ENCODE results near the gene GOSR2.
"Not testable (repeated sequence)": the region's sequence is repeated elsewhere in the genome, so short reads cannot be mapped to it uniquely, and the experiment has no call there.

The GOSR2 gene

GRCh38 chr17:46935658-46936266 lies 12.8 kb downstream of the GOSR2 start:
- DNase-seq: no peak

DNA sequence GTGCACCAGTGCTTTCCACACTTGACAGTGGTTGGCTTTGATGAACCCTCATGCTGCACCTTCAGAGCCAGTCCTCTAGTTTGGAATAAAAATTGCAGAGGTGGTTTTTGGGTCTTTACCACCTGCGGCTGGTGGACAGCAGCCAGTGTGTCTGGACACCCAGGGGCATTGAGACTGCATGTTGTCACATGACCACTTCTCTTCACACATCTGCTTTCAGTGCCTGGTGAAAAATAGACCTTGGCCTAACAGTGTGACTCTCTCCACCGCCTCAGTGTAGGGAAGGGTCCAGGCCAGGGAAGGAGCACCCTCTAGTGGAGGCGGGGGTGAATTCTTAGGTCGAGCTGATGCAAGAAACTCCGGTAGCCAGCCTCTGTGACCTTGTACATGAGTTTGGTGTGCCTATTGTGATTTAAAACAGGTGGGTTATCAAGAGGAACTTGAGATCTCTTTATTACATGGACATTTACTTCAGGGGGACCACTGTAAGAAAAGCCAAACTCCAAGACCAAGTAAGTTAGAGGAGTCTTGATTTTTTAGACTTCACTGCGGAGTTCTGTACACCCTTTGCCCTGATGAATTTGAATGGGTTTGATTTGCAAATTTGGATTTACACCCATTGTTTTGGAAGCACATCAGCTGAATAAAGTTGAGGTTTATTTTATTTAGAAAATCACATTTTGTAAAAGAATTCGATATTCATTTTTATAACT lies 17.9 kb downstream of the GOSR2 start:
- DNase-seq: peak; percentile 65

- peak; percentile 68 for DNase-seq
These were observed 19.7 kb downstream of the GOSR2 start for GRCh38 chr17:46942441-46943217.

GRCh38 chr17:46943218-46943500 lies 20.2 kb downstream of the GOSR2 start:
- DNase-seq: no peak

DNA sequence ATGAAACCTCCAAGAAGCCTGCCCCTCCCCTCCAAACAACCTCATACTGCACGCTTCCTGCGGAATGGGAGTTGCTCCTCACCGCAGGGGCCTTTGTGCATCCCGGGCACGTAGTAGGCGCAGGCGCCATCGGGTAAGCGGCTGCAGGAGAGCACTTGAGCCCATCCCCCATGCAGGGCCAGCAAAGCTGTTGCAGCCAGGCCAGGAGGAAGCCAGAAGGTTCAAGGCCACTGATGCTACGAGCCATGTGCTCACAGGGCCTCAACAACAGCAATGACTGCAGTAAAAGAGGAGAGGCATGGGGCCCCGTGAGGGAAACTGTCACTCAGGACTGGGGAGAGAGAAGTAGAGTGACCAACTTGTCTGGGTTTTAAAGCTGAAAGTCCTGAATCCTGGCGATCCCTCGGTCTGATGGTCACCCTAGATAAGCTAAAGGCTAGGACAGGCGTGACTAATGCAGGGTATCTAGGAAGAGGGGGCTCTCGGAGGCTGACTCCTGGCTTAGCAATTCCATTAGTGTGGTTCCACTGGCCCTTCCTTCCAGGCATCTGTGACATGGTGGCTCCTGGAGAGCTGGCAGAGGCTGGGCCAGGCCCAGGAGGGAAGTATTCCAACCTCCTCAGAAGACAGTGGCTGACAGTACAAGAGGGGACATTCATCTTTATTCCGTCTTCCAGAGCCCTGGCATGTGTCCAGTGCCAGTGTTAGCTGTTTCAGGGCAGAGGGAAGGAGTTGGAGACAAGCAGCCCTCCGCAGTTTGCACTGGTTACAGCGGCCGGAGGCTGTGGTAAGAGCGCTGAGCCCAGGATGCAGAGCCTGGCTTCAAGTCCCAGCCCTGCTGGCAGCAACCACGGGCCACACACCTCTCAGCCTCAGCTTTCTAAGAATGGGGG lies 20.8 kb downstream of the GOSR2 start:
- DNase-seq: no peak

DNA sequence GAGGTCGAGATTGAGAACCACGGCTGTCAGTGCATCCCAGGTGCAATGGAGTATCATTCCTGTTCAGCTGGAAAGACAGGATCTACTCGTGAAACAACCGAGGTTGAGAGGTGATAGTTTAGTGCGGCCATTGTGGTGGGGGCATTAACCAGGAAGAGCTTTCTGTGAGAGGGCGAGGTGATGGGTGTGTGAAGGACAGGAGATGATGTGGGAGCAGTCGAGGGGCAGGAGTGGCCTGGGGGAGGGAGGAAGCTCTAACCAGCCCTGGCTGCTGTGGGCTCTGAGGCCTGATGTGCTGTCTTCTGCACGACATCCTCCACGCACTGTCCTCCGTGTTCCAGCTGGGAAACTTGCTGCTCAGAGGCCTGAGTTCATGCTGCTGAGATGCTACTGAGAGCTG lies 22.0 kb downstream of the GOSR2 start:
- no peak for DNase-seq

GRCh38 chr17:46947216-46947615 lies 24.3 kb downstream of the GOSR2 start:
- no peak for DNase-seq

DNA sequence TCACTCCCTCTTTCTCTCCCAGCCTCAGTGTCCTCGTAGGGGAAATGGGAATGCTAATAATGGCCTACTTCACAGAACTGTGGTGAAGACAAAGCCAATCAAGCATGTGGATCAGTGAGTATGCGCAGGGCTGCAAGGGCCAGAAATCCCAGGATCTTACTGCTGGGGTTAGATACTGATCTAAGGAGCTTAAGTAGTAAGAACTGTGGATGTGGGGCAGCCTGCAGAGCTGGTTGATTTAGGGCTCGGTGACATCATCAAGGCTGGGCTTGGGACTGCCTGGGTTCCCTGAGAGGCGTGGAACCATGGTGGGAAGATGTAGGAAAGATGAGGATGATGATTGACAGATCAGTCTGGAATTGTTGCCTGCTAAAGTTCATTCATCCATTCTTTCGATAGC lies 25.6 kb downstream of the GOSR2 start:
- DNase-seq: no peak

GRCh38 chr17:46949291-46950174 lies 26.6 kb downstream of the GOSR2 start:
- DNase-seq: peak; percentile 40

- DNase-seq: no peak
These were observed 27.5 kb downstream of the GOSR2 start for GRCh38 chr17:46950342-46950996.

GRCh38 chr17:46950997-46951621 lies 28.1 kb downstream of the GOSR2 start:
- no peak for DNase-seq

- no peak for DNase-seq
These were observed 28.7 kb downstream of the GOSR2 start for GRCh38 chr17:46951706-46952105.

GRCh38 chr17:46952115-46952514 lies 29.2 kb downstream of the GOSR2 start:
- no peak for DNase-seq

DNA sequence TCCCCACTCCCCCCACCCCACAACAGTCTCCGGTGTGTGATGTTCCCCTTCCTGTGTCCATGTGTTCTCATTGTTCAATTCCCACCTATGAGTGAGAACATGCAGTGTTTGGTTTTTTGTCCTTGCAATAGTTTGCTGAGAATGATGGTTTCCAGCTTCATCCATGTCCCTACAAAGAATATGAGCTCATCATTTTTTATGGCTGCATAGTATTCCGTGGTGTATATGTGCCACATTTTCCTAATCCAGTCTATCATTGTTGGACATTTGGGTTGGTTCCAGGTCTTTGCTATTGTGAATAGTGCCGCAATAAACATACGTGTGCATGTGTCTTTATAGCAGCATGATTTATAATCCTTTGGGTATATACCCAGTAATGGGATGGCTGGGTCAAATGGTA lies 30.2 kb downstream of the GOSR2 start:
- not testable (repeated sequence) for DNase-seq

DNA sequence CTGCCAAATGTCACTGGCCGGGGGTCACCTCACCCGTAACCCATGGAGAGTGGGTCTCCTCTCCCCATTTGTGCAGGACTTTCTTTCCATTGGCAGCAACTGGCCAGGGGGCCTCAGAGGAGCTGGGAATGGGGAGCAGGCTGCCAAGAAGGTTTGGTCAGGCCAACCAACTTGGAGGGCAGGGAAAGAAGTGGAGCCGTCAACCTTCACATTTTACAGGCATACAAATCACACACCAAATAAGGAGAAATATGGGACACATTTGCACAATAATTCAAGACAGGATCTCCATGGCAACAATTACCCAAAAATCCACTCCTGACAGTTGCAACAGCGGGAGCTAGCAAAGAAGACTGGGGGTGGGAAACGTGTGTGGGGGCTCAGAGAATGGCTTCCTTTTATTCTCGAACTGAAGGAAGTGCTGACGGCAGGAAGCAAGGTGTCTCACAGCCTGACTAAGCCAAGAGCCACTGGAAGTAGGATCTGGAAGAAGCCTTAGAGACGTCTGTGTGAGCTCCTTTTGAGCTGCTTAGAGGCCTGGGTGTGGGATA lies 35.2 kb downstream of the GOSR2 start:
- no peak for DNase-seq

GRCh38 chr17:46960152-46960551 lies 37.2 kb downstream of the GOSR2 start:
- no peak for DNase-seq

GRCh38 chr17:46962374-46962790 lies 39.4 kb downstream of the GOSR2 start:
- DNase-seq: peak; percentile 76

- DNase-seq: no peak
These were observed 40.6 kb downstream of the GOSR2 start for GRCh38 chr17:46963571-46963970.

- DNase-seq: no peak
These were observed 41.6 kb downstream of the GOSR2 start for GRCh38 chr17:46964315-46965265.

Data from HCEC 1CT (cell line).